HepG2 (cell line): ENCODE measurements around the gene ADSS1. TPM values are rescaled to one million over a fixed set of nuclear protein-coding genes. Genes with fewer than 3 reads are reported as not detected.

Experiments
- ATAC-seq: fragments of 200-7000 bp; cut with Tn5 transposase; 3 replicates; pipeline ENCODE4 v1.9.1; 2020; ENCODE audit warnings: mild to moderate bottlenecking, moderate library complexity
- BruUV-seq: library from RNA; stranded (reverse); fragments of 400-500 nt; replicated peaks from 2 replicates; lab custom pipeline; 2021; lab: Mats Ljungman, UMichigan
- CTCF ChIA-PET: fragments of 300-600 bp; formaldehyde crosslinking; extraction: SDS; loops from one replicate; lab custom pipeline; 2021; ENCODE audit warnings: low total read pairs, inconsistent platforms, low intra/inter-chr PET ratio; lab: Yijun Ruan, JAX
- POLR2A ChIA-PET: fragments of 350-600 bp; sonication (Branson Sonifier 250); formaldehyde crosslinking; loops from one replicate; lab custom pipeline; 2020; ENCODE audit warnings: antibody characterized with exemption, inconsistent platforms; lab: Yijun Ruan, JAX
- DNase-seq: peaks from one replicate; pipeline ENCODE4 v3.0.0-alpha.2; 2015; ENCODE audit warnings: low spot score
- FAIRE-seq: peaks from 3 replicates; lab custom pipeline; 2011; peaks lifted over from hg19 to GRCh38; lab: Jason Lieb, UNC
- H2AFZ ChIP-seq: one replicate; pipeline ENCODE4 v1.6.1; 2011; ENCODE audit warnings: low read length, inconsistent platforms
- H3K27ac ChIP-seq: fragments of 300-600 bp; 3 replicates; pipeline ENCODE4 v1.8.0; 2011; ENCODE audit warnings: mixed run types, mild to moderate bottlenecking, mixed read lengths, low read length, inconsistent platforms; ENCODE audit not compliant: insufficient read depth; ENCODE audit errors: extremely low read length
- H3K27me3 ChIP-seq, 2 experiments: fragments of 200-600 bp in 1 of 2; 2 replicates in 1 of 2; 3 replicates in 1 of 2; pipeline versions ENCODE4 v1.6.0 to v1.8.0; 2011; ENCODE audit warnings: low read length in 2 of 2, mild to moderate bottlenecking in 2 of 2, moderate library complexity in 2 of 2, inconsistent platforms in 1 of 2; ENCODE audit not compliant: insufficient read depth in 2 of 2, control insufficient read depth in 1 of 2
- H3K36me3 ChIP-seq, 2 experiments: fragments of 200-600 bp in 1 of 2; replicated peaks in 1 of 2; 2 replicates in 1 of 2; 3 replicates in 1 of 2; pipeline versions ENCODE4 v1.5.1 to v1.8.0; 2011; ENCODE audit warnings: low read length in 2 of 2, inconsistent platforms in 1 of 2; ENCODE audit not compliant: insufficient read depth in 2 of 2, control insufficient read depth in 1 of 2
- H3K4me1 ChIP-seq: 2 replicates; pipeline ENCODE4 v1.5.1; 2012; ENCODE audit warnings: low read length, inconsistent platforms; ENCODE audit not compliant: insufficient read depth
- H3K4me2 ChIP-seq: 2 replicates; pipeline ENCODE4 v1.6.0; 2011; ENCODE audit warnings: low read depth, low read length, inconsistent platforms
- H3K4me3 ChIP-seq, 3 experiments: fragments of 200-600 bp in 1 of 3; sonication (generic), shearing (Covaris generic) in 1 of 3; replicated peaks in 1 of 3; 2 replicates each; pipeline ENCODE4 v1.5.1; 2011 to 2016; ENCODE audit warnings: low read length in 3 of 3, inconsistent platforms in 2 of 3, low read depth in 2 of 3, mild to moderate bottlenecking in 2 of 3, control low read depth in 1 of 3, mixed read lengths in 1 of 3; ENCODE audit not compliant: insufficient read depth in 1 of 3
- H3K79me2 ChIP-seq: one replicate; pipeline ENCODE4 v1.6.1; 2011; ENCODE audit warnings: low read length, inconsistent platforms; ENCODE audit not compliant: insufficient read depth
- H3K9ac ChIP-seq: 2 replicates; pipeline ENCODE4 v1.6.0; 2011; ENCODE audit warnings: mild to moderate bottlenecking, low read depth, low read length, inconsistent platforms; ENCODE audit not compliant: insufficient read depth
- H3K9me3 ChIP-seq: 2 replicates; pipeline ENCODE4 v1.5.1; 2012; ENCODE audit warnings: mild to moderate bottlenecking, low read length
- H4K20me1 ChIP-seq: 2 replicates; pipeline ENCODE4 v1.6.0; 2011; ENCODE audit warnings: inconsistent platforms, mild to moderate bottlenecking, low read length, moderate library complexity; ENCODE audit not compliant: insufficient read depth
- ATF7-NPFF ChIP-seq: sonication (generic); formaldehyde crosslinking; IDR thresholded peaks from 2 replicates; pipeline ENCODE4 v1.8.1; 2023; ENCODE audit warnings: mild to moderate bottlenecking, low read depth, missing genetic modification reagents, moderate library complexity
- BRD4 ChIP-seq: sonication (generic); formaldehyde crosslinking; IDR thresholded peaks from 2 replicates; pipeline ENCODE4 v1.4.0; 2020; ENCODE audit warnings: missing genetic modification reagents
- ELF1 ChIP-seq: sonication (generic); formaldehyde crosslinking; IDR thresholded peaks from 2 replicates; pipeline ENCODE4 v1.4.0; 2020; ENCODE audit warnings: missing genetic modification reagents
- MTA1 ChIP-seq: sonication (generic); formaldehyde crosslinking; IDR thresholded peaks from 2 replicates; pipeline ENCODE4 v1.4.0; 2020; ENCODE audit warnings: missing genetic modification reagents, mild to moderate bottlenecking, borderline replicate concordance
- MTERF4 ChIP-seq: sonication (generic); formaldehyde crosslinking; IDR thresholded peaks from 2 replicates; pipeline ENCODE4 v1.8.0; 2023; ENCODE audit warnings: mild to moderate bottlenecking, missing genetic modification reagents
- SIX4 ChIP-seq: sonication (generic); formaldehyde crosslinking; IDR thresholded peaks from 2 replicates; pipeline ENCODE4 v1.4.0; 2020; ENCODE audit warnings: missing genetic modification reagents
- SP4 ChIP-seq: sonication (generic); formaldehyde crosslinking; IDR thresholded peaks from 2 replicates; pipeline ENCODE4 v1.8.1; 2023; ENCODE audit warnings: mild to moderate bottlenecking, missing genetic modification reagents
- TARDBP ChIP-seq: sonication (generic); formaldehyde crosslinking; IDR thresholded peaks from 2 replicates; pipeline ENCODE4 v1.8.0; 2022; ENCODE audit warnings: mild to moderate bottlenecking, missing genetic modification reagents
- ZHX1 ChIP-seq: sonication (generic); formaldehyde crosslinking; IDR thresholded peaks from 2 replicates; pipeline ENCODE4 v1.8.1; 2022; ENCODE audit warnings: low read depth, mild to moderate bottlenecking, missing genetic modification reagents
- ZMAT5 ChIP-seq: sonication (generic); formaldehyde crosslinking; IDR thresholded peaks from 2 replicates; pipeline ENCODE4 v1.5.0; 2020; ENCODE audit warnings: mild to moderate bottlenecking, low read depth, missing genetic modification reagents, borderline replicate concordance
- ZNF280D ChIP-seq: sonication (generic); formaldehyde crosslinking; IDR thresholded peaks from 2 replicates; pipeline ENCODE4 v1.5.1; 2020; ENCODE audit warnings: mild to moderate bottlenecking, missing genetic modification reagents
- WGBS: methylation state at CpG from one replicate; pipeline ENCODE4 v1.1.6; 2017; ENCODE audit warnings: low lambda C conversion rate; 5-methylcytosine and 5-hydroxymethylcytosine counted together
- in situ Hi-C: cut with HindIII; loops from 2 replicates; pipeline ENCODE4 v1.10.0; 2017; ENCODE audit warnings: low pct_unique_long_range_greater_than_20kb; ENCODE audit not compliant: extremely low pct_ligation_motif_present
- intact Hi-C: fragments of 100-400 bp; cut with micrococcal nuclease; formaldehyde crosslinking; loops from one replicate; pipeline ENCODE4 v1.10.0; 2022; ENCODE audit not compliant: unreplicated experiment
- polyA plus RNA-seq, 8 experiments: library from polyadenylated mRNA; depleted of rRNA in 3 of 8; stranded (reverse) in 7 of 8; unstranded in 1 of 8; fragments of >200 nt; fragmentation: Illumina TruSeq in 4 of 8; extraction: Trizol in 4 of 8; gene quantifications; 2 replicates each; pipeline versions ENCODE4 v1.2.1 to v1.2.3, GENCODE V29; 2011 to 2016; ENCODE audit warnings: low read depth in 4 of 8, missing spikeins in 1 of 8, mixed read lengths in 1 of 8; ENCODE audit not compliant: insufficient read depth in 1 of 8
- total RNA-seq, 5 experiments: library from RNA; depleted of rRNA; stranded (reverse); fragments of >200 nt; fragmentation: Illumina TruSeq; extraction: Trizol; gene quantifications; 2 replicates each; pipeline ENCODE4 v1.2.3, GENCODE V29; 2016; ENCODE audit warnings: low read depth in 1 of 5

ADSS1 gene
- total and polyA plus RNA-seq, 2 of the 13 experiments (the other 11 are each of a cell fraction or from before 2014, with no cell fraction given): 1.0 to 36.7 TPM

GRCh38 chr14:104680056-104680805, 43.8 kb upstream of the ADSS1 start (continued):
- TF ChIP-seq ZHX1 (no peak), SIX4 (CRISPR knock-in tag) (no peak), BRD4 (0 out of 2 replicates have a peak, but pooled peaks have one; percentile 8), MTA1 (CRISPR knock-in tag) (peak; percentile 28; the same call in 1 of the 2 replicates)

GRCh38 chr14:104680806-104681688, 43.0 kb upstream of the ADSS1 start:
- FAIRE-seq (peak; percentile 86), ATAC-seq (peak; percentile 50), DNase-seq (peak; percentile 73)
- Histone ChIP-seq H2AFZ (no peak overlapping the region), H3K27me3 (no peaks in the 10 kb centered on the region), H3K4me1 (peaks cover 95% of the 10 kb centered on the region), H3K27ac (peak overlapping the region; percentile 56), H3K9me3 (no peaks in the 10 kb centered on the region), H3K36me3 (no peaks in the 10 kb centered on the region), H3K4me2 (peak overlapping the region; percentile 88), H4K20me1 (no peaks in the 10 kb centered on the region), H3K4me3 (peak overlapping the region; percentile 49 to 61 (median 50)), H3K9ac (peak overlapping the region; percentile 51), H3K79me2 (no peaks in the 10 kb centered on the region)
- intact Hi-C loops: no loop called here
- WGBS: 12% methylated on average over 20 of the region's 26 CpGs
- no TSS peak for BruUV-seq
- ChIA-PET CTCF (interaction anchor here (1.3 to 1.5 kb wide), 2 partner anchors 27 to 31 kb away, joined by 3 to 9 read pairs; no protein-coding TSS in a partner anchor), POLR2A (interaction anchor here (0.9 to 7.6 kb wide), 9 partner anchors 9 to 86 kb away, joined by 3 to 179 read pairs (median 4); partner anchors contain the start of genes INF2 and SIVA1)
- in situ Hi-C loops: no loop called here
- TF ChIP-seq ZNF280D (peak; percentile 53; the same call in 1 of the 2 replicates), SP4 (CRISPR knock-in tag) (no peak), ZMAT5 (no peak), ELF1 (no peak), TARDBP (CRISPR knock-in tag) (peak; percentile 75), ATF7-NPFF (CRISPR knock-in tag) (no peak), MTERF4 (CRISPR knock-in tag) (0 out of 2 replicates have a peak, but pooled peaks have one; percentile 6)
